ENCODE results near the gene GPRIN1.

GRCh38 chr5:176603091-176603490, 6.9 kb downstream of the GPRIN1 start:
- TF ChIP-seq CTCF (IDR thresholded peaks at IDR 0.05), result no peak
- no peak for TF ChIP-seq POLR2A (IDR thresholded peaks at IDR 0.05)

Data from testis (tissue), 2 donors.